Pons (tissue), 1 donor: ENCODE data around the gene SETD1A.

ENCODE experiments used
- DNase-seq: peaks from one replicate; pipeline ENCODE4 v3.0.0-alpha.2; 2016; ENCODE audit warnings: low spot score

SETD1A gene

DNA sequence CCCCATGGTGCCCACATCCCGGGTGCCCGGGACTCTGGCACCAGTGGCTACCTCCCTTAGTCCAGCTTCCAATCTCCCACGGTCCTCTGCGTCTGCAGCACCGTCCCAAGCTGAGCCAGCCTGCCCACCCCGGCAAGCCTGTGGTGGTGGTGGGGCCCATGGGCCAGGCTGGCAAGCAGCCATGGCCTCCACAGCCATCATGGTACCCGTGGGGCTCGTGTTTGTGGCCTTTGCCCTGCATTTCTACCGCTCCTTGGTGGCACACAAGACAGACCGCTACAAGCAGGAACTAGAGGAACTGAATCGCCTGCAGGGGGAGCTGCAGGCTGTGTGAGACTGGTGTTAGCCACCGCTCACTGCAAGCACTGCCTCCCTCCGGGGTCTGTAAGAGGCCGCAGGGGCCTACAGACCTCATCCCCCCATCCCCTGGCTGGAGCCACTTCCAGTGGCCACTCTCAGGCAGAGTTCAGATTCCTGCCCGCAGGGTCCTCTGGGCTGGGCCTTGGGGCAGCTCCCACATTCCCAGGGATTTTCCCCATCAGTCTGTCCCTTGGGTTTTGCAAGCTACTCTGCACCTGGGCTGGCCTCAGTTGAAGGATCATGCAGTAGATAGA, 3.9 kb upstream of the SETD1A start:
- peak; percentile 82 for DNase-seq

DNA sequence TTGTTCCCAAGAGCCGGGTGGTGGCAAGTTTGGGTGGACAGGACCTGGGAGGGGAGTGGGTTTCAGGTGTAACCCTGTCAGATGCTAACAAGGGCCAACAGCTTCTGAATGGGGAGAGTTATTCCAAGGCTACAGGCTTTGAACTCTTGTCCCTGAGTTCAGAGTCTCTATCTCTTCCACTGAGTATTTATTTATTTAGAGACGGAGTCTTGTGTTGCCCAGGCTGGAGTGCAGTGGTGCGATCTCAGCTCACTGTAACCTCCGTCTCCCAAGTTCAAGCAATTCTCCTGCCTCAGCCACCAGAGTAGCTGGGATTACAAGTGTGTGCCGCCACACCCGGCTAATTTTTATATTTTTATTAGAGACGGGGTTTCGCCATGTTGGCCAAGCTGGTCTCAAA, 2.6 kb upstream of the SETD1A start:
- DNase-seq = no peak

DNA sequence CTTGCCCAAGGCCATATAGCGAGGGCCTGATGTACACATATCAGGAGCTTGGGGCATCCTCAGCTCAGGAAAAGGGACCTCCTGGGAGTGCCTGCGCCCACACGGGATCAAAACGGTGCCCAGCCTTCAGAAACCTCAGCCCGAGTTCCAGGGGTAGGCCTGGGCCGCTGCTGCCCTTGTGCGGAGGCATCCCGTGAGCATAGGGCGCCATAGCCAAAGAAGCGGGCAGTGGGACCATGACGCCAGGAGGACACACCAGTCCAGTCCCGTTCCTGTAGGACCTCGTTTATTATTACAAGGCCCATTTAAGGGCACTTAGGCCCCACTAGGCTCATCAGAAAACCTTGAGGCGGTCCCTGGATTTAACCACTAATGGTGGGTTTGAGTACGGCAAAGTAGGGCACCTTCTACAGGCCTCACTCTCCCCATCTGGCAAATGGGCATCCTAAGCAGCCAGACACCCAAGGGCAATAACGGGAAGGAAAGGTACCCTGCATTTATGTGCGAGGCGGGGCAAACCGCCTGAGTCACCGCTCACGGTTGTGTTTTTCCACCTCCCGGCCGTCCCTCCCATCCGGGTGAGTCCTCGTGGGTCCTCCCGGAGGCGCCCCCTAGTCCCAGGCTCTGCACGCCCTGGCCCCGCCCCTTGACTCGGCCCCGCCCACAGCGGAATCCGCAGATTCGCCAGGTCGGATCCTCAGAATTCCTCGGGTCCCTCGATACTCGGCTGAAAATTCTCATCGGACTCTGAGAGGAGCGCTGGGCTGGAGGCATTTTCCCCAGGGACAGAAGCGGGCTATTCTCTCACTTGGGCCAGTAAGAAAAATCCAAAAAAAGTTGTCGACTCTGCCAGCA, 726 bp upstream of the SETD1A start:
- peak; percentile 60 for DNase-seq

DNA sequence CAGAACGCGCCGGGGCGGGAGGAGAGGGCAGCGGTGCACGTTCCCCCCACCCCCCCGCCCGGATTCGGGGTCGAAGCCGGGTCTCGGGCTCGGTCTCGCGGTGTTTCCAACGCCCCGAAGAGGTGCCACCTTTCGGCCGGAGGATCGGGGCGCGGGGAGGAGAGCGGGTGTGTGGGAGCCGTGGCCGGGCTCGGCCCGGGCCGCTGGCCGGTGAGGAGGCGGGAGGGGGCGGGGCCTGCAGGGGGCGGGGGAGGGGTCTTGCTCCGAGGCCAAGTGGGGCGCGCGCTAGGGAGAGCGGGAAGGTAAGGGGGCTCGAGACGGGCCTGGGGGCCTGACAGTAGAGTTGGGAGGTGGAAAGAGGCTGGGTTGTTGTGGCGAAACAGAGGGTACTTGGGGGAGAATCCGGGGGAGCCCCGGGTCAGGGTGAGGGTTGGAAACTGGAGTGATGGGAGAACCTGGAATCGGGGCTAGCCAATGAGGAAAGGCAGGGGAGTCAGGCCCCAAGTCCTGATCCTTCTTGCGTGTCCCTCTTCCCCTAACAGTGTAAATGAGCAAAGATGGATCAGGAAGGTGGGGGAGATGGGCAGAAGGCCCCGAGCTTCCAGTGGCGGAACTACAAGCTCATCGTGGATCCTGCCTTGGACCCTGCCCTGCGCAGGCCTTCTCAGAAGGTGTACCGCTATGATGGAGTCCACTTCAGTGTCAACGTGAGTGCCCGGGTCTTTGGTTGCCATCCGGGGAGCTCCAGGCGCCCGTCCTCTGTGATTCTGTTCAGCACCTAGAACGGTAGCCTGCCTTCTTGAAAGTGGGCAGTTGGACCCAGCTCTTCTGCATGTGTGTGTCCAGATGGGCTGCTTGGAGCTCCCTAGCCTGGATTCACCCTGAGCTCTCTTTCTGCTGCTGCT, 873 bp downstream of the SETD1A start:
- no peak for DNase-seq

DNA sequence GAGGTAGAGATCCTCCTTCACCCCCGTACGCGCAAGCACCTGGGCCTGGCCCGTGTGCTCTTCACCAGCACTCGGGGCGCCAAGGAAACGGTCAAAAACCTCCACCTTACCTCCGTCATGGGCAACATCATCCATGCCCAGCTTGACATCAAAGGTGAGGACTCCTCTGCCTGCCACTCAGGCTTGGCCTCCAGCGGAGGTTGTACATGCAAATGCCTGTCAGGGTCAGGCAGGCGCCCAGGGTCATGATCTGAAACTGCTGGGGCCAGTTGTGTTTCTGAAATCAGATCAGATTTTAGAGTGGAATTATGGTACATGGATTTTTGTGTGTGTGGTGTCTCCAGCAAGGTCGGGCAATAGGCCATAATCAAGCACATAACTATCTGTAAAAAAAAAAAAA, 3.8 kb downstream of the SETD1A start:
- DNase-seq = no peak

DNA sequence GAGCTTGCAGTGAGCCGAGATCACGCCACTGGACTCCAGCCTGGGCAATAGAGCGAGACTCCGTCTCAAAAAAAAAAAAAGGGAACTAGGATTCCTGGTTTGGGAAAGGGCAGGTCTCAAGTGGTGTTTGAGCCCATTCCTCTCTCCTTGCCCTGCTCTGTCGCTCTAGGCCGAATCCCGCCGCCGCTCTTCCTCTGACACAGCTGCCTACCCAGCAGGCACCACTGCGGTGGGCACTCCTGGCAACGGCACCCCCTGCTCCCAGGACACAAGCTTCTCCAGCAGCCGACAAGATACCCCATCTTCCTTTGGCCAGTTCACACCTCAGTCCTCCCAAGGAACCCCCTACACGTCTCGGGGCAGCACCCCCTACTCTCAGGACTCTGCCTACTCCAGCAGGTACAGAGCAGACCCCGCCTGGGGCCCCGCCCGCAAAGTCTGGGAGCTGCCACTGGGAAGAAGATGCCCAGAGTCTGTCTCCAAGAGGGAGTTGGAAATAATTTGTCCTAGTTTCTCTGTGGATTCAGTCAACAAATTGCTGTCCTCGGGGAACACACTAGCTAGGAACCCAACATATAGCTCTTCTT, 6.5 kb downstream of the SETD1A start:
- no peak for DNase-seq

DNA sequence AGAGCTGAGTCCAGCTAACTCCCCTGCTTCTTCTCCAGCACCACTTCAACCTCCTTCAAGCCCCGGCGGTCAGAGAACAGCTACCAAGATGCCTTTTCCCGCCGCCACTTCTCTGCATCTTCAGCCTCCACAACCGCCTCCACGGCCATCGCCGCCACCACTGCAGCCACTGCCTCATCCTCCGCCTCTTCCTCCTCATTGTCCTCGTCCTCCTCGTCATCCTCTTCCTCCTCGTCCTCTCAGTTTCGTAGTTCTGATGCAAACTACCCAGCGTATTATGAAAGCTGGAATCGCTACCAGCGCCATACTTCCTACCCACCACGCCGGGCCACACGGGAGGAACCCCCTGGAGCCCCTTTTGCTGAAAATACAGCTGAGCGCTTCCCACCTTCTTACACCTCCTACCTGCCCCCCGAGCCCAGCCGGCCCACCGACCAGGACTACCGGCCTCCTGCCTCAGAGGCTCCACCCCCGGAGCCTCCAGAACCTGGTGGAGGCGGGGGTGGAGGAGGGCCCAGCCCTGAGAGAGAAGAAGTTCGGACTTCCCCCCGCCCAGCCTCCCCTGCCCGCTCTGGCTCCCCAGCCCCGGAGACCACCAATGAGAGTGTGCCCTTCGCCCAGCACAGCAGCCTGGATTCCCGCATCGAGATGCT, 7.1 kb downstream of the SETD1A start:
- no peak for DNase-seq

DNA sequence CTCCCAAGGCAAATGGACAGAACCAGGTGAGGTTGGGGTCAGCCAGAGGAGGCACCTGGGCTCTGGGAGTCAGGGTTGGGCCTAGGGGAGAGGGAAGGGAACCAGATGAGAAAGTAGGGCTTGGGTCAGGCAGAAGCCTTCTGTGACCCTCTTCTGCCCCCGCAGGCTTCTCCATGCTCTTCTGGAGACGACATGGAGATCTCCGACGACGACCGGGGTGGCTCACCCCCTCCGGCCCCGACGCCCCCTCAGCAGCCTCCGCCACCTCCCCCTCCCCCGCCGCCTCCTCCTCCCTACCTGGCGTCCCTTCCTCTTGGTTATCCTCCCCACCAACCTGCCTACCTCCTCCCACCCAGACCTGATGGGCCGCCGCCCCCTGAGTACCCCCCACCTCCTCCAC, 7.9 kb downstream of the SETD1A start:
- no peak for DNase-seq

DNA sequence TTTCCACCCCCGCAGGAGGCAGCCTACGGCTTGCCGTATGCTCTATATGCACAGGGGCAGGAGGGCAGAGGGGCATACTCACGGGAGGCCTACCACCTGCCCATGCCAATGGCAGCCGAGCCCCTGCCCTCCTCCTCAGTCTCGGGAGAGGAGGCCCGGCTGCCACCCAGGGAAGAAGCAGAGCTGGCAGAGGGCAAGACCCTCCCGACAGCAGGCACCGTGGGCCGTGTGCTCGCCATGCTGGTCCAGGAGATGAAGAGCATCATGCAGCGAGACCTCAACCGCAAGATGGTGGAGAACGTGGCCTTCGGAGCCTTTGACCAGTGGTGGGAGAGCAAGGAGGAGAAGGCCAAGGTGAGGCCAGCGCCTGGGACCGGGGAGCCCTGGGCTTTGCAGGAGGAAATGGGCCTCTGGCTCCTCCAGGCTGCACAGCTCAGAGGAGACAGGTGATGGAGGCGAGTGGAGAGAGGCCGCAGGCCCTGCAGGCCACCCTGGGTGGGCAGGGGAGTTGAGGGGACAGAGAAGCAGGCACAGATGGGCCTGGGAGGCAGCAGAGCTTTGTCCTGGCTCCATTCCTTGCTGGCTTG, 8.6 kb downstream of the SETD1A start:
- no peak for DNase-seq

DNA sequence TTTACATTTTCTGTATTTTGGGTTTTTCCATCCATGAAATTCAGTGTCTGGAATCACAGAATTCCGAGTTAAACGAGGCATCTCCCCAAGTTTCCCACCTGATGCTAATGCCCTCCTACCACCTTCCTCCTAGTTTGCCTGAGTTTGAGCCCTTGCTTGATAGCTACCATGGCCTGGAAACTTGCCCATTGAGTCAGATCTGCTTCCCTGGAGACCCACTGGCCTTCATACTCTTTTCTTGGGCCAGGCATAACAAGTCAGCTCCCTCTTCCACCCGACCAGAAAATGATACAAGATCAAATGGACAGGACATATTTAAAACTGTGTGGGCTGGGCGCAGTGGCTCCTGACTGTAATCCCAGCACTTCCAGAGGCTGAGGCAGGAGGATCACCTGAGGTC, 10.2 kb downstream of the SETD1A start:
- no peak for DNase-seq

DNA sequence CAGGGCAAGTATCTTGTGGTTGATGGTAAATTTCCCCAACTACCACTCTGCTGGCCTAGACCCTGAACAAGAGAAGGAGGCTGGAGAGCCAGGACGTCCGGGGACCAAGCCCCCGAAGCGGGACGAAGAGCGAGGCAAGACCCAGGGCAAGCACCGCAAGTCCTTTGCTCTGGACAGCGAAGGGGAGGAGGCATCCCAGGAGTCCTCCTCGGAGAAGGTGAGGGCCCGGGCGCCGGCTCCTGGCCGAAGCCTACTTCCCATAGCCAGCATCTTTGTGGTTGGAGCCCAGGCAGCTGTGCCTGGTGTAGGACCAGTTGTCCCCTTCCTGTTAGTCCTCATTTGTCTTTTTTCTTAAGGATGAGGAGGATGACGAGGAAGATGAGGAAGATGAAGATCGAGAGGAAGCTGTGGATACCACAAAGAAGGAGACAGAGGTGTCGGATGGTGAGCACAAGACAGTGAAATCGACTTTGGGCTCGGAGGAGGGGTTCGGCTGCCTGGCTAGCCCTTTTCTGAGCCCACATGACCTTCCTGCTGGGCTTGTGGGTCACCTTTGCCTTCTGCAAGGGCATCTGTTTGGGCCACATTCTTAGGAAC, 11.8 kb downstream of the SETD1A start:
- no peak for DNase-seq

DNA sequence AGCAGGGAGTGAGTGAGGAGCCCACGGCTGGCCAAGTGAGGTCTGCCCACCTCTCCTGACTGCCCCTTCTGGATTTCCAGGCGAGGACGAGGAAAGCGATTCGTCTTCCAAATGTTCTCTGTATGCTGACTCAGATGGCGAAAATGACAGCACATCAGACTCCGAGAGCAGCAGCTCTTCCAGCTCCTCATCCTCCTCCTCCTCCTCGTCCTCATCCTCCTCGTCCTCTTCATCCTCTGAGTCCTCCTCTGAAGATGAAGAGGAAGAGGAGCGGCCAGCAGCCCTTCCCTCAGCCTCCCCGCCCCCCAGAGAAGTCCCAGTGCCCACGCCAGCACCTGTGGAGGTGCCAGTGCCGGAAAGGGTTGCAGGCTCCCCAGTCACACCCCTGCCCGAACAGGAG, 13.7 kb downstream of the SETD1A start:
- DNase-seq = no peak

DNA sequence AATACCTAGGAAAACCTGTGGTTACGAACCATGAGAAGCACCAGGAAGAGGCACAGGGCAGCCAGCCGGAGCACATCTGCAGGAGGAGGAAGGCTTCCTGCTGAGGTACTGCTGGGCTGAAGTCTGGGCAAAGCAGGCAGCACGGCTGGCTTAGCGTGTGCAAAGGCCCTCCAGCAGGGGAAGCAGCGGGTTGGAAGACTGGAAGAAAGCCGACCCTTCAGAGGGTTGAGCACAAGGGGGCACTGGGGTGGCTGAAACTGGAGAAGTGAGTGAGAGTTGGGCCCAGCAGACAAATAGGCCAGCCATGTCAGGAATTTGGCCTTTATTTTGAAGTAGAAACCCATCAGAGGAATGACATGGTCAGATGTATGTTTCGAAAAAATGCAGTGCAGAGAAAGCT, 15.3 kb downstream of the SETD1A start:
- no peak for DNase-seq

DNA sequence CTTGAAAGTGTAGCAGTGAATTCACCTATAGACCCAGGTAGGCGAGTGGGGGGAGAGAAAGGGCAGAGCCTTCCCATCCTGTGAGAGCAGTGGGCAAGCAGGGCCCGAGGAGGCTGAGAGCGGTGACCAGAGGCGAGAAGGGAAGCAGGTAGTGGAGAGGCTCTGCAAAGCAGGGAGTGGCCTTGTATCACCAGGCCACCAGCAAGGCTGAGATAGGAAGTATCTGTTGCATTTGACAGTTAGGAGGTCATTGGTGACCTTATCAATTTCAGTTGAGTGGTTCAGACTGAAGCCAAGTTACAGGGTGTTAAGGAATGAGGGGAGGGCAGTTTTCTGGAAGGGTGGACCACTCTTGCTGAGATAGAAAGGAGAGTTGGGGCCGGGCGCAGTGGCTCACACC, 16.8 kb downstream of the SETD1A start:
- DNase-seq = no peak

DNA sequence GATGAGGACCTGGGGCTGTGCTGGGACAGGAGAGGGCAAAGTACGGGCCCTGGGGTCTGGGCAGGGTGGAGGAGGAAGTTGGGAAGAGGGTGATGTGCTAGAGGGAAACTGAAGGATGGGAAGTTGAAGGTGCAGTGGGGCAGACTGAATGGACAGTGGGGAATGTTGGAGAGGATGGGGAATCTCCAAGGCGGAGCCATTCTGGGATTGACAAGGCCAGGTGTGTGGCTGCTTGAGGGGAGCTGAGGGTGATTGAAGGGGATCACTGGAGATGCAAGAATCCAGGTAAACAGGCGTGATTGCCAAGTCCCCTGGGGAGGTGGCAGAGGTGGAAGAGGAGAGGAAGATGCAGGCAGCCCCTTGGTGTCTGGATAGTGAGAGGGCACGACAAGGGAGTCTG, 18.9 kb downstream of the SETD1A start:
- DNase-seq = no peak

DNA sequence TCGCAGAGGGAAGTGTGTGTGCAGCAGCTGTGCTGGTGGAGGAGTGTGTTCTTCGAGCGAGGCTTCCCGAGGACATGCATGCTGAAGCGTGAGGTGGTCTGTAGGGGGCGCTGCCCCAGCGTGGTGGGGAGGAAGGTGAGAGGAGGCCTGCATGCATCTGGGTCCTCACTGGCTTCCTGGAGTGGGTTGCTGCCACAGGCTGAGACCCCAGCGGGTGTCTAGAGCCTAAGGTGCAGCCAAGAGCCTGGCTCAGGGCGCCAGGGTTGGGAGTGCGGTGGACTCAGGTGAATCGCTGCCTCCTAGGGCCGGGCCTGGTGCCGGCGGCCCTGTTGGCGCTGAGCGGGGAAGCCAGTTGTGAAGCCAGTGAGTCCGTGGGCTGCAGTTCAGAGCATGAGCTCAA, 19.9 kb downstream of the SETD1A start:
- DNase-seq = no peak

DNA sequence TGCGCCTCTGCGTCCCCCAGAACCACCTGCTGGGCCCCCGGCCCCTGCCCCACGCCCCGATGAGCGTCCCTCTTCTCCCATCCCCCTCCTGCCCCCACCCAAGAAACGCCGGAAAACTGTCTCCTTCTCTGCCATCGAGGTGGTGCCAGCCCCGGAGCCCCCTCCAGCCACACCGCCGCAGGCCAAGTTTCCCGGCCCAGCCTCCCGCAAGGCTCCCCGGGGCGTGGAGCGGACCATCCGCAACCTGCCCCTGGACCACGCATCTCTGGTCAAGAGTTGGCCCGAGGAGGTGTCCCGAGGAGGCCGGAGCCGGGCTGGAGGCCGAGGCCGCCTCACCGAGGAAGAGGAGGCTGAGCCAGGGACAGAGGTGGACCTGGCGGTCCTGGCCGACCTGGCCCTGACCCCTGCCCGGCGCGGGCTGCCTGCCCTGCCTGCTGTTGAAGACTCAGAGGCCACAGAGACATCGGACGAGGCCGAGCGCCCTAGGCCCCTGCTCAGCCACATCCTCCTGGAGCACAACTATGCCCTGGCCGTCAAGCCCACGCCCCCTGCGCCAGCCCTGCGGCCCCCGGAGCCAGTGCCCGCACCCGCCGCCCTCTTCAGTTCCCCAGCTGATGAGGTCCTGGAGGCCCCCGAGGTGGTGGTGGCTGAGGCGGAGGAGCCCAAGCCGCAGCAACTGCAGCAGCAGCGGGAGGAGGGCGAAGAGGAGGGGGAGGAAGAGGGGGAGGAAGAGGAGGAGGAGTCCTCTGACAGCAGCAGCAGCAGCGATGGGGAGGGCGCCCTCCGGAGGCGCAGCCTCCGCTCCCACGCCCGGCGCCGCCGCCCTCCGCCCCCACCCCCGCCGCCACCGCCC, 21.8 kb downstream of the SETD1A start:
- DNase-seq = no peak

DNA sequence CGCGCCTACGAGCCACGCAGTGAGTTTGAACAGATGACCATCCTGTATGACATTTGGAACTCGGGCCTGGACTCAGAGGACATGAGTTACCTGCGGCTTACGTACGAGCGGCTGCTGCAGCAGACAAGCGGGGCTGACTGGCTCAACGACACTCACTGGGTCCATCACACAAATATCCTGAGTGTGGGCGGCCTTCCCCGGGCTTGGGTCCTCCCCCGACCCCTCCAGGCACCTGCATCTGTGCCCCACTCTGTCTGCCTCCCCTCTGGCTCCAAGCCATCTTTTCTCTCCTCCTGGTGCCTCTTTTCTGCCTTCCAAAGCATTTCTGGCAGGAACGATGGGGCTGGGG, 22.4 kb downstream of the SETD1A start:
- DNase-seq = no peak

DNA sequence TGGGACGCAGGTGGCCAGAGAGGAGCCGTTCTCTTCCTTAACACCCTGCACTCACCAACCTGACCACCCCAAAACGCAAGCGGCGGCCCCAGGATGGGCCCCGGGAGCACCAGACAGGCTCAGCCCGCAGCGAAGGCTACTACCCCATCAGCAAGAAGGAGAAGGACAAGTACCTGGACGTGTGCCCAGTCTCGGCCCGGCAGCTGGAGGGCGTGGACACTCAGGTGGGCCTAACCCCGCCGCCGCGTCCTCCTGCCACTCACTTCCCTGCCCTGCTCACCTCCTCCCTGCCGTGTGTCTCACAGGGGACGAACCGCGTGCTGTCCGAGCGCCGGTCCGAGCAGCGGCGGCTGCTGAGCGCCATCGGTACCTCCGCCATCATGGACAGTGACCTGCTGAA, 22.9 kb downstream of the SETD1A start:
- DNase-seq = no peak

DNA sequence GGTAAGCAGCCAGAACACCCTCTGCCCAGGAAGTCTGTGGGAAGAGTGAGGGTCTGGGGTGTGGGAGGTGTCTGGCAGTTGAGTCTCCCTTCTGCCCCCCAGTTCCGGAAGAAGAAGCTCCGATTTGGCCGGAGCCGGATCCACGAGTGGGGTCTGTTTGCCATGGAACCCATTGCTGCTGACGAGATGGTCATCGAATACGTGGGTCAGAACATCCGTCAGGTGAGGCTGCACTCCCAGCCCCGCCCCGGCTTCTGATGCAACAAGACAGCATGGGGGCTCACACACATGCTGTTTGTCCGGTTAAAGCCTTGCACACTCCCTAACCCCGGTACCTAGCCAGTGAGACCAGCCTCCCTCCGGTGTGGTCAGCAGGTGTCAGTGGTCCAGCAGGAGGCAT, 23.4 kb downstream of the SETD1A start:
- DNase-seq = no peak
